Activated CD8-positive, alpha-beta T cell treated with anti-CD3 and anti-CD28 coated beads for 36 hours (primary cell): Measurements from ENCODE around the gene MYOM3. TPM values are rescaled to one million over a fixed set of nuclear protein-coding genes. Genes with fewer than 3 reads are reported as not detected.

ENCODE experiments used
- ATAC-seq: fragments of 200-7000 bp; cut with Tn5 transposase; one replicate; pipeline ENCODE4 v1.10.0; 2021; ENCODE audit warnings: mild to moderate bottlenecking, moderate library complexity
- CTCF ChIA-PET: fragments of 350-600 bp; sonication (Branson Sonifier 250); formaldehyde crosslinking; loops from one replicate; lab custom pipeline; 2021; ENCODE audit warnings: antibody characterized with exemption; lab: Charles Lee
- POLR2A ChIA-PET: fragments of 350-600 bp; sonication (Branson Sonifier 250); formaldehyde crosslinking; loops from one replicate; lab custom pipeline; 2021; ENCODE audit warnings: antibody characterized with exemption; lab: Charles Lee
- DNase-seq: peaks from one replicate; pipeline ENCODE4 v3.0.0-alpha.2; 2020
- H3K27ac Mint-ChIP-seq: one replicate; pipeline ENCODE4 v1.8.0; 2021; ENCODE audit warnings: mild to moderate bottlenecking, mixed read lengths
- H3K27me3 Mint-ChIP-seq: one replicate; pipeline ENCODE4 v1.8.0; 2021; ENCODE audit warnings: mixed read lengths
- H3K36me3 Mint-ChIP-seq: one replicate; pipeline ENCODE4 v1.8.0; 2021; ENCODE audit warnings: low read depth, mixed read lengths
- H3K4me1 Mint-ChIP-seq: one replicate; pipeline ENCODE4 v1.8.0; 2021; ENCODE audit warnings: low read depth, mixed read lengths
- H3K4me3 Mint-ChIP-seq: one replicate; pipeline ENCODE4 v1.8.0; 2021; ENCODE audit warnings: mild to moderate bottlenecking, moderate library complexity, mixed read lengths
- H3K9me3 Mint-ChIP-seq: one replicate; pipeline ENCODE4 v1.8.0; 2021; ENCODE audit warnings: mixed read lengths
- CTCF ChIP-seq: fragments of 200-600 bp; IDR thresholded peaks from one replicate; pipeline ENCODE4 v1.8.0; 2022; ENCODE audit warnings: antibody characterized with exemption, mild to moderate bottlenecking
- intact Hi-C: fragments of 100-400 bp; cut with micrococcal nuclease; formaldehyde crosslinking; loops from one replicate; pipeline ENCODE4 v1.10.0; 2022
- total RNA-seq, 2 experiments: library from RNA; stranded (reverse); gene quantifications; one replicate each; pipeline ENCODE4 v1.2.3, GENCODE V29; 2021

The MYOM3 gene
- total RNA-seq, 2 experiments from 2014 or later = not detected

DNA sequence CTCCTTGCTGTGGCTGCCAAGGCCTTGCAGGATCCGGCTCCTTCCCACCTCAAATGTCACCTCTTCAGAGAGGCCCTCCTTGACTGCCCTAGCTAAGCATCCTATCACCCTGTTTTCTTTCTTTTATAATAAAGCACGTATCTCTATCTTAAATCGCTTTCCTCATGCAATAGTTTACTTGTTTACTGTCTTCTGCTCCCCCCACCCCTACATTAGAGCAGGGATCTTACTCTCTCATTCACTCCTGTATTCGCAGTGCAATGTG, 36.4 kb downstream of the MYOM3 start:
- H3K27me3 Mint-ChIP-seq = peaks cover 2% of the 10 kb centered on the region
- H3K36me3 Mint-ChIP-seq = no peaks in the 10 kb centered on the region
- no peak for ATAC-seq
- no peaks in the 10 kb centered on the region for H3K9me3 Mint-ChIP-seq
- no peak overlapping the region for H3K27ac Mint-ChIP-seq
- no peak for DNase-seq
- H3K4me3 Mint-ChIP-seq = no peak overlapping the region
- intact Hi-C loops = no loop called here
- TF ChIP-seq CTCF = no peak
- no peaks in the 10 kb centered on the region for H3K4me1 Mint-ChIP-seq
- POLR2A ChIA-PET = no interaction called here
- CTCF ChIA-PET = no interaction called here

DNA sequence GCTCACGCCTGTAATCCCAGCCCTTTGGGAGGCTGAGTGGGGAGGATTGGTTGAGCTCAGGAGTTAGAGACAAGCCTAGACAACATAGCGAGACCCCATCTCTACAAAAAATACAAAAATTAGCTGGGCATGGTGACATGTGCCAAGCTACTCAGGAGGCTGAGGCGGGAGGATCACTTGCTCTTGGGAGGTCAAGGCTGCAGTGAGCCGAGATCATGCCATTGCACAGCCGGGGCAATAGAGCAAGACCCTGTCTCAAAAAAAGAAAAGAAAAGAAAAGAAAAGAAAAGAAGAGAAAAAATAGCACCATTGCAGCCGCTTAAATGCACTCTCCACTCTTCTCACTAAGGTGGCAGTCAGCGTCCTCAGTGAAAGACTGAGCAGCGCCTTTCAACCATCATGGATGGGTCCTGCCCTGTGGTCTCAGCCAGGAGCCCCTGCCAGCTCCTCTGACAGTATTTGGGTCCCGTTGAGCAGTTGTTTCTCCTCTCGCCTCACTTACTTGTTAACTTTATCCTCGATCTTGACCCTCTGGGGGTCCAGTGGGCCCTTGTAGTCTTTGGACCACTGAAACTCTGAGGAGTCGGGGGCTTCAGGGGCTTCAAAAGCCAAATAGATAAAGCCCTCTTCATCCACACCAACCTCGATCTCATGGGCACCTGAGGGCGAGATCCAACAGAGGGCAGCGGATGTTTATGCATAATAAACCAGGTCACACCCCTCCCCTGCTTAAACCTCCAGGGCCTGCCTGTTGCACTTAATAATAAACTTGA, 36.9 kb downstream of the MYOM3 start:
- DNase-seq = no peak
- peaks cover 2% of the 10 kb centered on the region for H3K27me3 Mint-ChIP-seq
- H3K36me3 Mint-ChIP-seq = no peaks in the 10 kb centered on the region
- H3K27ac Mint-ChIP-seq = no peak overlapping the region
- ChIA-PET POLR2A (no interaction called here), CTCF (no interaction called here)
- no peak for TF ChIP-seq CTCF
- intact Hi-C loops = no loop called here
- H3K9me3 Mint-ChIP-seq = no peaks in the 10 kb centered on the region
- no peak overlapping the region for H3K4me3 Mint-ChIP-seq
- H3K4me1 Mint-ChIP-seq = no peaks in the 10 kb centered on the region
- no peak for ATAC-seq

DNA sequence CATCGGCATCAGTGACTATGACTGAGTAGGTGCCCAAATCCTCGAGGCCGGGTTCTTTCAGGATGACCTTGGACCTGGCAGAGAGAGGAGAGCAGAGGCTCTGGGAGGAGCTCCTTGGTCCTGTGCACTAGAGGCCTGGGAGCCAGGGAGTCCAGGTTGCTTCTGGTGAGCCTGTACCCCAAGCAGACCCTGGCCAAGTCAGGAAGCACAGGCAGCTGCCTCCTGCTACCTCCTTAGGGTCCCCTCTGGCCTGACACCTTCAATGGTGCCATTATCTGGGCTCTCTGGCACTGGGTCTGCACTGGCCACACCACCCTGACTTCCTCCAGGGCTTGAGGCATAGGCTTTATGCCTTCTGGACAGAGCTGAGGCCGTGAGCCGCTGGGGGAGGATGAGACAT, 37.7 kb downstream of the MYOM3 start:
- Mint-ChIP-seq H3K27me3 (peaks cover 2% of the 10 kb centered on the region), H3K4me1 (no peaks in the 10 kb centered on the region), H3K9me3 (no peaks in the 10 kb centered on the region), H3K27ac (no peak overlapping the region), H3K36me3 (no peaks in the 10 kb centered on the region), H3K4me3 (no peak overlapping the region)
- DNase-seq (no peak), ATAC-seq (no peak)
- POLR2A ChIA-PET = no interaction called here
- CTCF ChIA-PET = no interaction called here
- intact Hi-C loops = no loop called here
- no peak for TF ChIP-seq CTCF

- Mint-ChIP-seq H3K4me1 (no peaks in the 10 kb centered on the region), H3K27me3 (peaks cover 2% of the 10 kb centered on the region), H3K9me3 (no peaks in the 10 kb centered on the region), H3K4me3 (no peak overlapping the region), H3K36me3 (no peaks in the 10 kb centered on the region), H3K27ac (no peak overlapping the region)
- ChIA-PET CTCF (interaction anchor here (0.9 to 2.4 kb wide), 17 partner anchors 11 to 319 kb away, joined by 3 to 19 read pairs (median 5); partner anchors contain the start of gene MYOM3), POLR2A (interaction anchor here (0.8 kb wide), 1 partner anchor 41 kb away, joined by 3 read pairs; no protein-coding TSS in a partner anchor)
- intact Hi-C loops = no loop called here
- no peak for ATAC-seq
- no peak for DNase-seq
- no peak for TF ChIP-seq CTCF
Measured at GRCh38 chr1:24071941-24072340, 40.0 kb downstream of the MYOM3 start.

DNA sequence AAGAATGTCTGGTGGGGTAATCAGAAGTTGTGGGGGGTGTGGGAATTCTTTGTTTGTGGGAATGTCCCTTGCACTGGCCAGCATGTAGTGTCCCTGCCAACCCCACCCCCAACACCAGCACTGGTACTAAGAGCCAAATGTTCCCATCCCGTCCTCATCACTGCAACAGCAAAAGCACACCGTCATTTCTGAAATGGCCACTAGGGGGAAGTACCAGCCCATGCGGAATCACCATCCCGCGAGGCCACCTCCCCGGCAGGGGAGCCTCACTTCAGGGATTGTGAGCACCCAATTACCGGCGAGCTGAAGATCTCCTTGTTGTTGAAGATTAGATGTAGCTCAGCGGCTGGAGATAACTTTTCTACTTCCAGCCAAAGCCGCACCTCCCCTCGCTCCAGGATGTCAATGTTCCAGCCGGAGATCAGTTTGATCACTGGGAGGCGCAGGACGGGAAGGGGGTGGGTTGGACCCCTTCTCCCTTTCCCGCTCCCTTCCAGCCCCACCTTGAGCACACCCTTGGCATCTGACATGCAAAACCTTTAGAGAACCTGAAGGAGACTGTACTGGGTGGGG, 41.0 kb downstream of the MYOM3 start:
- ATAC-seq = peak; percentile 98
- no peak overlapping the region for H3K4me3 Mint-ChIP-seq
- DNase-seq = peak; percentile 87
- ChIA-PET CTCF (interaction anchor here (0.6 to 2.4 kb wide), 28 partner anchors 10 to 342 kb away, joined by 3 to 19 read pairs (median 3); partner anchors contain the start of gene MYOM3), POLR2A (interaction anchor here (0.8 to 1.5 kb wide), 2 partner anchors 10 to 42 kb away, joined by 3 read pairs; no protein-coding TSS in a partner anchor)
- no peaks in the 10 kb centered on the region for H3K36me3 Mint-ChIP-seq
- H3K9me3 Mint-ChIP-seq = no peaks in the 10 kb centered on the region
- no peak overlapping the region for H3K27ac Mint-ChIP-seq
- H3K4me1 Mint-ChIP-seq = no peaks in the 10 kb centered on the region
- H3K27me3 Mint-ChIP-seq = peaks cover 2% of the 10 kb centered on the region
- intact Hi-C loops = no loop called here
- peak; percentile 81 for TF ChIP-seq CTCF
